HG02798 (cell line): ENCODE measurements around the gene ZDHHC12.
"Not testable (repeated sequence)": the region's sequence is repeated elsewhere in the genome, so short reads cannot be mapped to it uniquely, and the experiment has no call there.

Source experiments
- ATAC-seq: cut with Tn5 transposase; IDR thresholded peaks from one replicate; pipeline ENCODE4 v1.9.1; 2021; ENCODE audit warnings: mild to moderate bottlenecking; ENCODE audit not compliant: unreplicated experiment, poor library complexity

ZDHHC12 gene

GRCh38 chr9:128713411-128713780, 10.5 kb downstream of the ZDHHC12 start:
- no peak for ATAC-seq

- no peak for ATAC-seq
Measured at GRCh38 chr9:128712451-128713410, 11.2 kb downstream of the ZDHHC12 start.

- ATAC-seq = no peak
Measured at GRCh38 chr9:128707446-128707845, 16.5 kb downstream of the ZDHHC12 start.

- no peak for ATAC-seq
Measured at GRCh38 chr9:128706671-128707381, 17.1 kb downstream of the ZDHHC12 start.

GRCh38 chr9:128706045-128706444, 17.9 kb downstream of the ZDHHC12 start:
- no peak for ATAC-seq

GRCh38 chr9:128705051-128705965, 18.6 kb downstream of the ZDHHC12 start:
- no peak for ATAC-seq

GRCh38 chr9:128704356-128704670, 19.6 kb downstream of the ZDHHC12 start:
- ATAC-seq = no peak

GRCh38 chr9:128703616-128704355, 20.1 kb downstream of the ZDHHC12 start:
- ATAC-seq = no peak

- peak; percentile 15 for ATAC-seq
Measured at GRCh38 chr9:128702949-128703615, 20.8 kb downstream of the ZDHHC12 start.

GRCh38 chr9:128702445-128702948, 21.4 kb downstream of the ZDHHC12 start, which contains the start of gene PKN3:
Gene PKN3, plus strand, starts transcription at chr9:128702503. Its CDS starts 413 bp downstream, at chr9:128702916.
- ATAC-seq = peak; percentile 82

- ATAC-seq = no peak
Measured at GRCh38 chr9:128701227-128701854, 22.6 kb downstream of the ZDHHC12 start.

- ATAC-seq = not testable (repeated sequence)
Measured at GRCh38 chr9:128699096-128699795, 24.7 kb downstream of the ZDHHC12 start.

GRCh38 chr9:128696923-128697707, 26.8 kb downstream of the ZDHHC12 start:
- ATAC-seq = no peak

GRCh38 chr9:128694344-128694743, 29.6 kb downstream of the ZDHHC12 start:
- ATAC-seq = no peak

GRCh38 chr9:128693738-128694137, 30.2 kb downstream of the ZDHHC12 start:
- ATAC-seq = not testable (repeated sequence)

GRCh38 chr9:128690684-128691034, 33.3 kb downstream of the ZDHHC12 start:
- ATAC-seq = no peak
